Urinary bladder (tissue), 4 donors: ENCODE measurements around the gene SNAPC5. TPM values are rescaled to one million over a fixed set of nuclear protein-coding genes. Genes with fewer than 3 reads are reported as not detected.

ENCODE experiments used
- DNase-seq: peaks from one replicate; pipeline ENCODE4 v3.0.0-alpha.2; 2015; ENCODE audit errors: extremely low spot score
- H3K27ac ChIP-seq: one replicate; pipeline ENCODE4 v1.5.1; 2013; ENCODE audit warnings: low read depth, mild to moderate bottlenecking, moderate library complexity
- H3K36me3 ChIP-seq: one replicate; pipeline ENCODE4 v1.6.1; 2013; ENCODE audit warnings: mild to moderate bottlenecking, moderate library complexity; ENCODE audit not compliant: insufficient read depth
- H3K4me1 ChIP-seq: one replicate; pipeline ENCODE4 v1.6.1; 2013; ENCODE audit warnings: mild to moderate bottlenecking, moderate library complexity; ENCODE audit not compliant: insufficient read depth
- H3K4me3 ChIP-seq: one replicate; pipeline ENCODE4 v1.5.1; 2013; ENCODE audit warnings: low read depth, low read length
- WGBS: extraction: QIAGEN DNeasy Blood & Tissue Kit; methylation state at CpG from one replicate; pipeline ENCODE4 v1.1.7; 2013; 5-methylcytosine and 5-hydroxymethylcytosine counted together
- polyA plus RNA-seq: library from polyadenylated mRNA; stranded (reverse); fragments of 200-250 nt; gene quantifications from one replicate; pipeline ENCODE4 v1.2.3, GENCODE V29; 2013
- total RNA-seq: library from RNA; depleted of rRNA; stranded (reverse); fragments of >200 nt; gene quantifications from one replicate; pipeline ENCODE4 v1.2.3, GENCODE V29; 2014
- donor health status: healthy with polysubstance abuse.
- donor health status: healthy.

The SNAPC5 gene
- 11.1 TPM for total RNA-seq
- 46.2 TPM for polyA plus RNA-seq

GRCh38 chr15:66497502-66498455 is at the start of gene SNAPC5:
Gene SNAPC5, minus strand, starts transcription at chr15:66497762. Its CDS starts 31 bp downstream, at chr15:66497731.
- H3K27ac ChIP-seq = peak within 1 kb of the TSS; percentile 85
- peak within 1 kb of the TSS; percentile 82 for H3K4me3 ChIP-seq
- 7% methylated on average over 43 of the region's 43 CpGs for WGBS
- DNase-seq = peak; percentile 78
- H3K36me3 ChIP-seq = peaks cover 2% of the 10 kb centered on the region
- H3K4me1 ChIP-seq = no peaks in the 10 kb centered on the region

DNA sequence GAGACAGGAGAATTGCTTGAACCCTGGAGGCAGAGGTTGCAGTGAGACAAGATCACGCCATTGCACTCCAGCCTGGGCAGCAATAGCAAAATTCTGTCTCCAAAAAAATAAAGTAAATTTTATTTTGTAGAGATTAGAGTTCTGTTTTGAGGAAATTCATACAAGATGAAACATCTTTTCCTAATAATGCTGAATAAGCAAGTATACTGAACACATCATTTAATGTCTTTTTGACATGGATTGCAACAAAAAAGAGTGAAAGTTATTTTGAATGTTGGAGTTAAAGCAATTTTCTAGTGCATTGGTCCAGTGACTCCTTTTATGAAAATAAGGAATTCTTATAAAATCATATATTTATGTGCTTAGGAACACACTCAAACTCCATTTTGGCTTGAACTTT is 47.7 kb upstream of the SNAPC5 start:
- Histone ChIP-seq H3K36me3 (no peaks in the 10 kb centered on the region), H3K4me3 (no peak overlapping the region), H3K4me1 (no peaks in the 10 kb centered on the region), H3K27ac (no peak overlapping the region)
- DNase-seq = no peak
- WGBS = 98% methylated on average over 1 of the region's 1 CpG

GRCh38 chr15:66542896-66543295 is 45.3 kb upstream of the SNAPC5 start:
- Histone ChIP-seq H3K4me3 (no peak overlapping the region), H3K36me3 (no peaks in the 10 kb centered on the region), H3K4me1 (no peaks in the 10 kb centered on the region), H3K27ac (no peak overlapping the region)
- DNase-seq = no peak
- WGBS = 97% methylated on average over 4 of the region's 4 CpGs

GRCh38 chr15:66535056-66535455 is 37.5 kb upstream of the SNAPC5 start:
- WGBS = 91% methylated on average over 9 of the region's 9 CpGs
- Histone ChIP-seq H3K27ac (no peak overlapping the region), H3K4me3 (no peak overlapping the region), H3K36me3 (peaks cover 3% of the 10 kb centered on the region), H3K4me1 (no peaks in the 10 kb centered on the region)
- DNase-seq = no peak

DNA sequence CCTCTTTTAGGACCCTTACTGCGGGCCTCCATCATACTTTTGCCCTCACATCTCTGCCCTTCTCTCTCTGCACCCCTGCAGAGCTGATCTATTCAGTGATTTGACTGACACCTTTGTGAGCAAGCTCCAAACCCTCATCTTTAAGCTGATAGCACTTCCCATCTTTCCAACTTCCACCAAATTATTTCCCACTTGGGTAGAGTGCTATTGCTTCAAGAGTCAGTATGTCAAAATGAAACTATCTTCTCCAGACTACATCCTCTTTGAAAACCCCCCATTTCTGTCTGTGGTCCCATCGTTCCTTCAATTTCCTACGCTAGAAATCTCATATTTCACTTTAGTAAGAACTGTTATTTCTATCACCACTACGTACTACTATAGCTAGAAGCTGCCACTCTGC is 27.3 kb upstream of the SNAPC5 start:
- WGBS = 91% methylated on average over 4 of the region's 4 CpGs
- DNase-seq = no peak
- H3K4me1 ChIP-seq = no peaks in the 10 kb centered on the region
- no peak overlapping the region for H3K27ac ChIP-seq
- H3K4me3 ChIP-seq = no peak overlapping the region
- no peaks in the 10 kb centered on the region for H3K36me3 ChIP-seq

- 93% methylated on average over 3 of the region's 3 CpGs for WGBS
These were observed 26.4 kb upstream of the SNAPC5 start for GRCh38 chr15:66523926-66524325.

GRCh38 chr15:66515901-66516322 is 18.4 kb upstream of the SNAPC5 start:
- no peak for DNase-seq
- no peaks in the 10 kb centered on the region for H3K36me3 ChIP-seq
- WGBS = 94% methylated on average over 2 of the region's 2 CpGs
- H3K4me1 ChIP-seq = no peaks in the 10 kb centered on the region
- no peak overlapping the region for H3K27ac ChIP-seq
- H3K4me3 ChIP-seq = no peak overlapping the region

More at GRCh38 chr15:66523926-66524325, 26.4 kb upstream of the SNAPC5 start:
- no peak for DNase-seq
- no peaks in the 10 kb centered on the region for H3K4me1 ChIP-seq
- no peak overlapping the region for H3K27ac ChIP-seq
- H3K4me3 ChIP-seq = no peak overlapping the region
- no peaks in the 10 kb centered on the region for H3K36me3 ChIP-seq

DNA sequence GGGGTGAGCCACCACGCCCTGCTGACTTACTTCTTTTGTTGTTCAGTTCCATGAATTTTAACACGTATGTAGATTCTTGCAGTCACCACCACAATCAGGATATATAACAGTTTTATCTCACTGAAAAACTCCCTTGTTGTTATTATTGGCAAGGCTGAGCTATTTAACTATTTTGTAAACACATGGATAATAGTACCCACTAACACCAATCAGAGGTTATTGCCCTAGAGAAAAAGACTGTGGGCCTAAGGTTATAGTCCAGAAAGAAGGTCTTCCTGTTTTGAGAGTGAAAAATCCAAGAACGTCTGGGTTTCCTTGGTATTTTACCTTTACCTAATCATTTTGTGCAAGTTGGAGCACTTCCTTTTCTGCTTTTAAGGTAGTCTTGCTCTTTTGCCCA is 17.0 kb upstream of the SNAPC5 start:
- no peaks in the 10 kb centered on the region for H3K4me1 ChIP-seq
- no peak overlapping the region for H3K27ac ChIP-seq
- H3K36me3 ChIP-seq = no peaks in the 10 kb centered on the region
- H3K4me3 ChIP-seq = no peak overlapping the region
- DNase-seq = no peak
- 83% methylated on average over 3 of the region's 3 CpGs for WGBS

GRCh38 chr15:66508293-66508883 is 10.8 kb upstream of the SNAPC5 start:
- Histone ChIP-seq H3K4me1 (no peaks in the 10 kb centered on the region), H3K36me3 (no peaks in the 10 kb centered on the region), H3K27ac (no peak overlapping the region), H3K4me3 (no peak overlapping the region)
- no peak for DNase-seq
- WGBS = 92% methylated on average over 3 of the region's 3 CpGs

GRCh38 chr15:66505818-66506217 is 8.3 kb upstream of the SNAPC5 start:
- no peak for DNase-seq
- no peaks in the 10 kb centered on the region for H3K4me1 ChIP-seq
- peaks cover 2% of the 10 kb centered on the region for H3K36me3 ChIP-seq
- 37% methylated on average over 4 of the region's 4 CpGs for WGBS
- peak overlapping the region; percentile 59 for H3K4me3 ChIP-seq
- H3K27ac ChIP-seq = no peak overlapping the region

- Histone ChIP-seq H3K36me3 (peaks cover 2% of the 10 kb centered on the region), H3K4me1 (no peaks in the 10 kb centered on the region), H3K4me3 (peak overlapping the region; percentile 59), H3K27ac (peak overlapping the region; percentile 95)
- WGBS = under 1% methylated on average over 13 of the region's 13 CpGs
- DNase-seq = peak; percentile 39
These were observed 7.9 kb upstream of the SNAPC5 start for GRCh38 chr15:66505430-66505811.

DNA sequence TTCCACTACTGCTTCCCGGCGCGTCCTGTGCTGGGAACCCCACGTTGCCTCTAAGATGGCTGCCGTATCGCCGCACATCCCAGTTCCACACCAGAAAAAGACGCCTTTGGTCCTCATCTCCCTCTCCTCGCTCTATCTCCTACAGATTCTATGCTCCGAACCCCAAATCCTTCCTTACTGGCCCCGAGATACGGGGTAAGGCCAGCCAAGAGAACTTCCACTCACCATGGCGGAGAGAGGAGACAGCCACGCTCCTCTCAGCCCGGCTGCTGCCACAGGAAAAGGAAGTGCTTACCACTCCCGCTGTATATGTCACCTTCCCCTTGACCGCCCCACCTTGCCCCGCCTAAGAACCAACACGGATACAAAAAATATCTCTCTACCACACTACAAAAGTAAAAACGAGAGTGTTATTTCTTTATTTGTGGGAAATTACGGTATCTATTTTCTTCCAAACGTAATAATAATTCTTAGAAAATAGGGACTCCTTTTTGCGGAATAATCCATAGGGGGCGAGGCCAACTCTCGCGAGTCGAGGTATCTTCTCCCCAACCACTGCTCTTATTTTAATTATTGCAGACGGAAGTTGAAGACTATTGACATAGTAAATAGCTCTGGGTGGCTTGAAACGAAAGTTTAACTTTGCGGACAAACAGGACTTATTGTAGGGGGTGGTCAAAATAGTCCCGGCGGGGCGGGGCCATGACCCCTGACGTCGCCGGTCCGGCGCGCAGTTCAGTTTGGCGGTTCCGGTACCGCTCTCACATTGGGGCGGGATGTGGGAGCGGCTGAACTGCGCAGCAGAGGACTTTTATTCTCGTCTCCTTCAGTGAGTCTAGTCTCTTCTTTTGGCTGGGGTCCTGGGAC is 7.2 kb upstream of the SNAPC5 start, which contains the start of the genes RPL4 and ZWILCH:
RPL4 (minus strand) TSS at position 293 of the 867 bp plus-strand sequence; CDS start at position 228, 65 bp downstream.
ZWILCH (plus strand) TSS at position 764 of the 867 bp plus-strand sequence; CDS start at position 777, 13 bp downstream.
- Histone ChIP-seq H3K36me3 (peaks cover 2% of the 10 kb centered on the region), H3K27ac (peak within 1 kb of the TSS; percentile 95), H3K4me3 (peak within 1 kb of the TSS; percentile 59), H3K4me1 (no peaks in the 10 kb centered on the region)
- DNase-seq = peak; percentile 85
- WGBS = under 1% methylated on average over 46 of the region's 46 CpGs
